HG03442 (cell line): ENCODE data around the gene NOL8.
A peak's percentile ranks its signal among the peaks of the same experiment; 100 is the strongest.

Source experiments
- ATAC-seq: cut with Tn5 transposase; IDR thresholded peaks from one replicate; pipeline ENCODE4 v1.9.1; 2021; ENCODE audit warnings: mild to moderate bottlenecking, moderate library complexity; ENCODE audit not compliant: unreplicated experiment

Gene NOL8

DNA sequence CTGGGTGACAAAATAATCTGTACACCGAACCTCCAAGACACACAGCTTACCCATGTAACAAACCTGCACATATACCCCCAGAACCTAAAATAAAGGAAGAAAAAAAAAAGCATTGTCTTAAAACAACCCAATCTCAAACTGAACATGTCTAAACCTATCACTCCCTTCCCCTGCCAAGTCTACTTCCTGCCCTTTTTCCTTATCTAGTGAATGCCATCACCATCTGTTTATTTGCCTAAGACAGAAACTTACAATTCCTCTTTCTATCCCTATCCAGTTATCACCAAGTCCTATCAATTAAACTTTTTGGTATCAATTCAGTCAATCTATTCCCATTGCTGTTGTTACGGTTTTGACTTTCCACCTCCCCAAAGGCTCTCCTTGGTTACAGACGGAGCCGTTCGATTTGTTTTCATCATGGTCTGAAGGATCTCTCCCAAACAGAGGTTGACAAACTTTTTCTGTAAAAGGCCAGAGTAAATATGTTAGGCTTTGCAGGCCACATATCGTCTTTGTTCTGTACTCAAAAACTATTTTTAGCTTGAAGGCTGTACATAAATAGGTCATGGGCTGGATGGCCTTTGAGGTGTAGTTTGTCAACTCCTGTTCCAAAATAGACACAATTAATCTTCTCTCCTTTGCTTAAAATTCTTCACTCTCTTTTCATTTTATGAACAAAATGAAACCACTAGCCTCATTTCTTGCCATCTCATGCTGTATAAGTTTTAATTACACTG lies 12.1 kb downstream of the NOL8 start:
- ATAC-seq, result no peak

GRCh38 chr9:92310562-92310961 lies 14.6 kb downstream of the NOL8 start:
- no peak for ATAC-seq

- ATAC-seq, result no peak
Measured at GRCh38 chr9:92308893-92309292, 16.3 kb downstream of the NOL8 start.

GRCh38 chr9:92300936-92301335 lies 24.2 kb downstream of the NOL8 start:
- ATAC-seq, result no peak

- ATAC-seq, result no peak
Measured at GRCh38 chr9:92299116-92299515, 26.0 kb downstream of the NOL8 start.

DNA sequence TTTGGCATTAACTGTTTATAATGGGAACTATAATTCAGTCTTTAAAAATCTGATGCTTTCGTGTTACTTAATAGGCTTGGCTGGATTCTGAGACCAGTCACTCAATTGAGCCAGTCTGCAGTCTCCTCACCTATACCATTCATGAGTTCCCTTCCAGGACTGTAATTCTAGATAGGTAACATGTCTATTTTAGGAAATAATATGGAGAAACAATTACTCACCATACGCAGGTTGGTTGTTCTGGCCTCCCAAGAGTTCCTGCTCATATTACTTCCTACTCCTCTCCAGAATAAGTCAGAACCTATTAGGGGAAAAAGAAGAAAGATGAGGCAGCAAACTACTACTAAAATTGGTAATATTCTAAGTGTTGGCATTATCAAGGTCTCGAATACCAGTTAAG lies 27.1 kb downstream of the NOL8 start:
- no peak for ATAC-seq

DNA sequence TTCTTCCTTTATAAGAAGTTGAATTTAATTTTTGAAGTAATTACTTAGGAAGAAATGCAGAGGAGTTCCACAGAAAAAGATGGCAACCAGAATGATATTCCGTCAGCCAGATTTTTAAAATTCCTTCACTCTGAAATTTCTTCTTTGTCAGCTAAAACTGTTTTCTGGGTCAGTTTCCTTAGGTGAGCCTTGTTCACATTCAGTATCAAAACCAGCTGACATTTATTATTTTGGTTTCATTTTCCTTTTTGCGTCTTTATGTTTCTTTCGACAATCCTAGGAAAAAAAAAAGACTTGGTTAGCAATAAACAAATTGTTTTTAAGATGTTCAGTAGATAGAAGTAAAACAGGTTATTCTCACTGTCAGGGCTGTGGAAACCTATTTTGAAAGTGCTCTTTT lies 27.5 kb downstream of the NOL8 start:
- ATAC-seq, result no peak

- ATAC-seq, result no peak
Measured at GRCh38 chr9:92295827-92296258, 29.3 kb downstream of the NOL8 start.

GRCh38 chr9:92295240-92295790 lies 29.8 kb downstream of the NOL8 start:
- no peak for ATAC-seq

DNA sequence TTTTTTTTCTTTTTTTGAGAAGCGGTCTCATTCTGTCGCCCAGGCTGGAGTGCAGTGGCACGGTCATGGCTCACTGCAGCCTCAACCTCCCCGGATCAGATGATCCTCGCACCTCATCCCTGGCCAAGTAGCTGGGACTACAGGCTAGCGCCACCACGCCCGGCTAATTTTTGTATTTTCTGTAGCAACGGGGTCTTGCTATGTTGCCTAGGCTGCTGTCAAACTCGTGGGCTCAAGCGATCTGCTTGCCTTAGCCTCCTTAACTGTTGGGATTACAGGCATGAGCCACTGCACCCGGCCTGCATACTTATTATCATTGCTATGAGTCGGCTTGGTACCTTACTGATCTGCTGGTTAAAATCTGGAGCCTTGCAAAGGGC lies 30.9 kb downstream of the NOL8 start:
- no peak for ATAC-seq

DNA sequence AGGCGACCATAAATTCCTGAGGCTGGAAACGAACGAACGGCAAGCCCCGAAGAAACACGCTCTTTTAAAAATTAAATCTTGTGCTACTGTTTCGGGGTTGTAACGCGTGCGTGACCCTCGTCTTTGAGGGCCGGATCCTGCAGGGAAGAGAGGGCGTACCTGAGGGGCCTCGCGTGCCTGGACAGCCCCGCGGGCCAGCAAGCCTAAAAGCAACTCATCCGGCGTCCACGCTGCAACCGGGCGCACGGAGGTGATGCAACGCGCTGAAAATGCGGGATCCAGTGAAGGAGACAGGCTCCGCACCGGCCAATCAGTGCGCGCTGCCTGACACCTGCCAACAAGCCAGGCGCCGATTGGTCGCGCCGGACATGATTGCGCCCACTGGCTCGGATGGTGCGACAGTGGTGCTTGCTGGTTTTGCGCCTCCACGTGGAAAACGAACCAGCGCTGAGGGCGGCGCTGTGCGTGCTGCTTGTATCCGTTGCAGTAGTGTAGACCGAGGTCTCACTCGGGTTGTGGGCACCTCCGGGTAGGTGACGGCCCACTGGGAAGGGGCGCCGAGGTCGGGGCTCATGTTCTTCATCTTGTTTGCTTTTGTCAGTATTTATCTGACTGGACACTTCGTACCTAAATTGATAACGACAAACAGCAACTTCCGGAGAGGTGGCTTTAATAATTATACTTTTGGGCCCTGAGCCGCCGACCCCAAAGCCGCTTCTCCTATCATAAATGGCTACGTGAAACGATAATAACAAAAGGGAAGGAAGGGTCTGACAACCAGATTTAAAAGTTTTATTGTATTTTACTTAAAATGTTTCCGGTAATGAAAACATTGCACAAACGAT lies 31.5 kb downstream of the NOL8 start, which contains the start of gene IARS1:
TSS of gene IARS1 (minus strand) at position 246 of the 845 bp plus-strand sequence. CDS start 4,278 bp downstream, outside the sequence.
- ATAC-seq, result peak; percentile 94

GRCh38 chr9:92293075-92293354 lies 32.1 kb downstream of the NOL8 start:
- ATAC-seq, result no peak

- no peak for ATAC-seq
Measured at GRCh38 chr9:92292338-92293074, 32.6 kb downstream of the NOL8 start.

GRCh38 chr9:92291577-92291976 lies 33.6 kb downstream of the NOL8 start:
- ATAC-seq, result no peak

DNA sequence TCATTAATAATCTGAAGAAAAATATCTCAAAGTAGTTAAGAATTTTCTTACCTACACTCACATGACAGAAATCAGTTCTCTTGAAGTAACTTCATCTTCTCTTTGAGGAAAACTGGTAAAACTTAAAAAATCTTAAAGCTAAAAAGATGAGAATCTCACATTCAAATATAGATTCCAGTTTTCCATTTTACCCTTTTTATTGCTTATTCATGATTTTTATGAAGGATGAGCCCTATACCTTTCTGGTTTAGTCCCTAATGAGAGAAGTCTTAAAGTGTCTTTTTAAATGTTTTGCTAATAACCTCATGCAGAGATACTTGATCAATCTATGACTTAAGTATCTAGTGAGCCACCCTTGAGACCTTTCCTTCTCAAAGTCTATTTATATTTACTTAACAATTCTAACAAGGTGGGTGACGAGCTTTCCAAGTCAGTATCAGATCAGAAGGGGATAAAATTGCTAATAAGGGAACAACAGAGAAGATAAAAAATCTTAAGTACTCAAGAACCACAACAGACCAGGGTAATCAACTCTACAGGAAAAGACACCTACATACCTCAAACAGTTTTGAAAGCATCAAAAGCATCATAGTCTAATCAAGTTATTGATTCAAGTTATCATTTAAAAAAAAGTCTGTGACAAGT lies 34.2 kb downstream of the NOL8 start:
- no peak for ATAC-seq

DNA sequence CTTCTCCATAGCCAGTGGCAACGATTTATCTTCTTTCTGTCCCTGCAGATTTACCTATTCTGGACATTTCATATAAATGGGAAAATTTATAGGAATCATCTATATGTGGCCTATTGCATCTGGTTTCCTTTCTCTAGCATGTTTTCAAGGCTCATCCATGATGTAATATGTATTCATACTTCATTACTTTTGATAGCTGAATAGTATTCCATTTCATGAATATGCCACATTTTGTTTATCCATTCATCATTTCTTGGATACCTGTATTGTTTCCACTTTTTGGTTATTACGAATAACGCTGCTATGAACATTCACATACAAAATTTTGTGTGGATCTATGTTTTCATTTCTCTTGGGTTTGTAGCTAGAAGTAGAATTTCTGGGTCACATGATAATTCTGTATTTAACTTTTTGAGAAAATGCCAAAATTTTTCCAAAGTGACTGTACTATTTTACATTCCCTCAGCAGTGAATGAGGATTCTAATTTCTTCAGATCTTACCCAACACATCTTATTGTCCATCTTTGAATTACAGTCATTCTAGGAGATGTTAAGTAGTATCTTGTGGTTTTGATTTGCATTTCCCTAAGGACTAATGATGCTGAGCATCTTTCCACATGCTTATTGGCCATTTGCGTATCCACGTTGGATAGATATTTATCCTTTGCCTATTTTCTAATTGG lies 35.3 kb downstream of the NOL8 start:
- no peak for ATAC-seq

DNA sequence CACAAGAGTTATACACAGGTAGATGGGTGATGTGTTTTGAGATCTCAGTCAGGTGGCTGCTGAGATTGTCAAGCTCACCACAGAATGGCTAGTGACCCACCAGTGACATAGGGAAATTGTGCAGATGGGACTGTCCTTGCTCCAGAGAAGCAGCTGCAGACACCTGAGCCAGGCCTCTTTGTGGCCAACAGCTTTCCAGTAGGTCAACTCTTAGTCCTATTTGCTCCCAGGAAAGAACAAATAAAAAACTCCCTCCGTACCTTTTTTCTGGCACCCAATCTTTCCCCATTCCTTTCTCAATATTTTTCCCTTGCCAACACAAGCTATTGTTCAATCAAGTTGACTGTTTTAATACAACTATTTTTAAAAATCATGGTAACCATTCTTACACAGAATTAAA lies 45.8 kb downstream of the NOL8 start:
- no peak for ATAC-seq

DNA sequence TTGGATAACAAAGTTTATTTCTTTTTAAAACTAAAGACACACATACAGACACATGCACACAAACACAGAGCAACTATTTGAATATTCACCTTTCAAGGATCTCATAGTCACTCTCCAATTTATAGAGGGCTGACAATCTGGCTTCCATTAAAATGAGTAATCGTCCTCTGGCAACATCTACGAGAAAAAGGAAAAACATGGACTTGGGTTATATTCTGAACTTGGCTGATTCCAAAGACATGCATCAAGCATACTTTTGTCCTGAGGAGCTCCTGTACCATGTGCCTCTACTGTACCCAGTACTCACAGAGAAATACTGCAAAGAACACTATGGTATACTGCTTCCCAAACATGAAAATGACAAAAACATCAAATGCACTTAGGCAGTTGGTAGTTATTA lies 47.0 kb downstream of the NOL8 start:
- no peak for ATAC-seq

GRCh38 chr9:92276331-92277032 lies 48.7 kb downstream of the NOL8 start:
- no peak for ATAC-seq

DNA sequence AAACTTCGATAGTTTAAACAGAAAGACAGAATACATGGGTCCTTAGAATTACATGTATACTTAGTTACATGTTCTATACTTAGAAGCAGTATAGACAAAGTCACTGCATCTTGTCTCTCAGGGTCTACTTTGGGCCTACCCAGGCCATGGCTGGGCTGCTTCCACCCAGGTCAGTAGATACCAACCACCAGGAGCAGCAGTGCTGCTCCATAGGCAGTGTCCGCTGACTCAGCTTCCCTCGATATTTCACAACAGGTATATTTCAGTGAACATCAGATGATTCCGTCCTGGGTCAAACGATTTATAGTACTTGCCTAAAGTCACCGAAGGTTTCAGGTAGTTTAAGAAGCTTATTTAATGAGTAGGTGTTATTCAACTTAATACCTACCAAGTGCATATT lies 49.6 kb downstream of the NOL8 start:
- no peak for ATAC-seq
